ENCODE measurements around the gene MYBPC3. TPM values are rescaled to one million over a fixed set of nuclear protein-coding genes. Genes with fewer than 3 reads are reported as not detected.
A peak's percentile ranks its signal among the peaks of the same experiment; 100 is the strongest.

MYBPC3 gene
- total and polyA plus RNA-seq, 4 donors = 0.89 to 3.4 (median 1.0) TPM

DNA sequence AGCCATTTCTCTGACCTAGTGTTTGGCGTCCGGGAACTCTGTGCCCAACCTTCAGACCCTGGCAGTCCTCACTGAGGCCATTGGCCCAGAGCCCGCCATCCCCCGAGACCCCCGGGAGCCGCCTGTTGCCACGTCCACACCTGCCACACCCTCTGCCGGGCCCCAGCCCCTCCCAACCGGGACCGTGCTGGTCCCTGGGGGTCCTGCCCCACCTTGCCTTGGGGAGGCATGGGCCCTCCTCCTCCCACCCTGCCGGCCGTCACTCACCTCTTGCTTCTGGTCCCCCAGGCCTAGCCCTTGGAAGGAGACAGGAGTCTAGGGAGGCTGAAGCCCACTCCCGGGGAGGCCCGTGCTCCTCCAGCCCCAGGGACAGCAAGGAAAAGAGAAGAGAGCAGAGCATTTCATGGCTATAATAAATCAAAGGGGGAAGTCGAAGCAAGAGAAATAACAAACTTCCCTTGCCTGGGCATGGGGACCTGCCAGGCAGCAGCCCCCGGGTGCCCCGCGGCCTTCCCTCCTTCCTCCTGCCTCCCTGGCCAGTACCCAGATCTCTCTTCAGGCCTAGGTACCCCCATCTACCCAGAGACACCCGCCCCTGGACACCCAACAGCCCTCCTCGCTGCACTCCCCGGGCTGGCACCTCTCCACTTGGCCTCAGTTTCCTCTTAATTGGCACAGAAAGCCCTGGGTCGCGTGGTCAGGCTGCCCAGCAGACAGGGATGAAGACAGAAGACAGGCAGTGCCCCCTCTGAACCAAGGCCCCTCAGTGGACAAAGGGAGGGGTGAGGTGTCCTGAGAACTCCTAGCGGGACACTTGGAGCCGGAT, 42.9 kb upstream of the MYBPC3 start:
- H3K4me3 ChIP-seq = no peak overlapping the region
- no peak overlapping the region for H3K9ac ChIP-seq (ENCODE audit: insufficient read depth in 1 of 2, low read length in 2 of 2)
- no peaks in the 10 kb centered on the region for H3K36me3 ChIP-seq (ENCODE audit: control insufficient read depth in 4 of 4, insufficient read depth in 4 of 4, low read length in 4 of 4)
- DNase-seq (peak in 1 of 3 donors; percentile 8), ATAC-seq (ENCODE audit: insufficient read depth, low FRiP score) (no peak)
- H3K27ac ChIP-seq (ENCODE audit: low read depth in 1 of 2, low read length in 1 of 2) = peak overlapping the region; percentile 24 to 98
- TF ChIP-seq, protein P1, sequence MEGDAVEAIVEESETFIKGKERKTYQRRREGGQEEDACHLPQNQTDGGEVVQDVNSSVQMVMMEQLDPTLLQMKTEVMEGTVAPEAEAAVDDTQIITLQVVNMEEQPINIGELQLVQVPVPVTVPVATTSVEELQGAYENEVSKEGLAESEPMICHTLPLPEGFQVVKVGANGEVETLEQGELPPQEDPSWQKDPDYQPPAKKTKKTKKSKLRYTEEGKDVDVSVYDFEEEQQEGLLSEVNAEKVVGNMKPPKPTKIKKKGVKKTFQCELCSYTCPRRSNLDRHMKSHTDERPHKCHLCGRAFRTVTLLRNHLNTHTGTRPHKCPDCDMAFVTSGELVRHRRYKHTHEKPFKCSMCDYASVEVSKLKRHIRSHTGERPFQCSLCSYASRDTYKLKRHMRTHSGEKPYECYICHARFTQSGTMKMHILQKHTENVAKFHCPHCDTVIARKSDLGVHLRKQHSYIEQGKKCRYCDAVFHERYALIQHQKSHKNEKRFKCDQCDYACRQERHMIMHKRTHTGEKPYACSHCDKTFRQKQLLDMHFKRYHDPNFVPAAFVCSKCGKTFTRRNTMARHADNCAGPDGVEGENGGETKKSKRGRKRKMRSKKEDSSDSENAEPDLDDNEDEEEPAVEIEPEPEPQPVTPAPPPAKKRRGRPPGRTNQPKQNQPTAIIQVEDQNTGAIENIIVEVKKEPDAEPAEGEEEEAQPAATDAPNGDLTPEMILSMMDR (IDR thresholded peaks at IDR 0.05; ENCODE audit: control extremely low read depth, extremely low read depth) = no peak
- no peaks in the 10 kb centered on the region for H3K27me3 ChIP-seq (ENCODE audit: control insufficient read depth in 3 of 3, insufficient read depth in 3 of 3, low read length in 2 of 3)
- WGBS, 2 donors = 33 to 67% methylated on average over 25 of the region's 25 CpGs
- peaks cover 0 to 22% (median 8%) of the 10 kb centered on the region in 5 donors for H3K4me1 ChIP-seq (ENCODE audit: control insufficient read depth in 5 of 5, insufficient read depth in 5 of 5, low read length in 5 of 5)
- H3K9me3 ChIP-seq (ENCODE audit: control insufficient read depth in 4 of 4, insufficient read depth in 3 of 4, low read length in 3 of 4) = no peaks in the 10 kb centered on the region

DNA sequence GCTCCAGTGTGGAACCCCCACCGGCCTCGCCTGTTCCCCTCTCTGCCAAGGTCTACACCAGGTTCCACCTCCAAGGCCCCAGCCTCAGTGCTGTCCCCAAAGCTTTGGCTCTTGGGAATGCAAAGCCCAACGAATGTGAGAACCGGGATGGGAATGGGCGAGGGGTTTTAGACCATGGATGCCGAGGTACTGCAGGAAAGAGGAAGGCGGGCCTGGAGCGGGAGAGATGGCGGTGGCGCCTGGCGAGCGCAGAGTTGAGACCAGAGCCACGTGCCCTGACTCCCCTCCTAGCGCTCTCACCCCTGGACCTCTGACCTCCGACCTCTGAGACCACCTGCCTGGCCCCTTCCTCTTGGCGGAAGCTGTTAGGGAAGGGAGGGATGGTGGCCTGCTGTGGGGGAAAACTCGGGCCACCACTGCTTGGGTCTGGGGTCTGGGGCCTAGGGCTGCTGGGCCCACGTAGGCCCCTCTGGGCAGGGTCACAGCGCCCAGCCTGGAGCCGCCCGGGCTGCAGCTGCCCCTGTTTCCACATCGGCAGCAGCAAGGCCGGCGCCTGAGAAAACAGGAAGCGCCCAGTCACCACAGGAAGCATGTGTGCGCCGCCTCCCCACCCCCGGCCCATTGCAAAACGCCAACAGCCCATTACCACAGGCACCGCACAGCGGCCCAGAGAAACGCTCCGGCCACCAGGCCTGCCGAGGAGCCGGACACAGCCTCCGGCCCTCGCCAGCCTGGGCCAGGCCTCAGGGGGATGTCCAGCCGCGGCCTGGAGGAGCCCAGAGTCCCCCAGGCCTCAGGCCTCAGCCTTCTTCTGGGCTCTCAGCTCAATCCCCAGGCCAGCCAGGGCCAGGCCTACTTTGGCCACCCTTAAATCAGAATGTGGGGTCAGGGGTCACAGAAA, 42.1 kb upstream of the MYBPC3 start:
- H3K4me1 ChIP-seq (ENCODE audit: control insufficient read depth in 5 of 5, insufficient read depth in 5 of 5, low read length in 5 of 5) = peaks cover 0 to 17% (median 5%) of the 10 kb centered on the region in 5 donors
- TF ChIP-seq, protein P1 (IDR thresholded peaks at IDR 0.05; ENCODE audit: control extremely low read depth, extremely low read depth) = no peak
- 23 to 52% methylated on average over 37 to 39 of the region's 39 CpGs for WGBS, 2 donors
- DNase-seq (peak in 2 of 3 donors; percentile 29 to 54), ATAC-seq (ENCODE audit: insufficient read depth, low FRiP score) (peak; percentile 64)
- no peaks in the 10 kb centered on the region for H3K27me3 ChIP-seq (ENCODE audit: control insufficient read depth in 3 of 3, insufficient read depth in 3 of 3, low read length in 2 of 3)
- H3K36me3 ChIP-seq (ENCODE audit: control insufficient read depth in 4 of 4, insufficient read depth in 4 of 4, low read length in 4 of 4) = no peaks in the 10 kb centered on the region
- no peak overlapping the region for H3K9ac ChIP-seq (ENCODE audit: insufficient read depth in 1 of 2, low read length in 2 of 2)
- peak overlapping the region; percentile 36 to 98 for H3K27ac ChIP-seq (ENCODE audit: low read depth in 1 of 2, low read length in 1 of 2)
- no peak overlapping the region for H3K4me3 ChIP-seq
- H3K9me3 ChIP-seq (ENCODE audit: control insufficient read depth in 4 of 4, insufficient read depth in 3 of 4, low read length in 3 of 4) = no peaks in the 10 kb centered on the region

DNA sequence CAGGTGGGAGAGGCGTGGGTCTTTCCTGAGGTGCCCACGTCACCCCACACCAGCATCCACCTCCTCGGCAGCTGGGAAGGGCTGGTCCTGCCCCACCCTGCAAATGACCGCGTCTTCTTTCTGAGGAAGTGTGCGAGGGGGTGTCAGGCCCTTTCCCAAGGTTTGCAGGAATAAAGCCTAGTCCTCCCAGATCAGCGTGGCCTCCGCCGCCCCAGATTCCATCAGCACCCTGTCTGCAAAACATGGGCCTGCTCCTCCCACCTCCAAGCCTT, 41.5 kb upstream of the MYBPC3 start:
- DNase-seq = no peak
- no peaks in the 10 kb centered on the region for H3K9me3 ChIP-seq (ENCODE audit: control insufficient read depth in 4 of 4, insufficient read depth in 3 of 4, low read length in 3 of 4)
- H3K27me3 ChIP-seq (ENCODE audit: control insufficient read depth in 3 of 3, insufficient read depth in 3 of 3, low read length in 2 of 3) = no peaks in the 10 kb centered on the region
- WGBS, 2 donors = 44 to 72% methylated on average over 9 of the region's 9 CpGs
- H3K9ac ChIP-seq (ENCODE audit: insufficient read depth in 1 of 2, low read length in 2 of 2) = no peak overlapping the region
- peaks cover 0 to 17% (median 3%) of the 10 kb centered on the region in 5 donors for H3K4me1 ChIP-seq (ENCODE audit: control insufficient read depth in 5 of 5, insufficient read depth in 5 of 5, low read length in 5 of 5)
- no peaks in the 10 kb centered on the region for H3K36me3 ChIP-seq (ENCODE audit: control insufficient read depth in 4 of 4, insufficient read depth in 4 of 4, low read length in 4 of 4)
- peak overlapping the region; percentile 36 to 98 for H3K27ac ChIP-seq (ENCODE audit: low read depth in 1 of 2, low read length in 1 of 2)
- TF ChIP-seq, protein P1 (IDR thresholded peaks at IDR 0.05; ENCODE audit: control extremely low read depth, extremely low read depth) = no peak
- no peak overlapping the region for H3K4me3 ChIP-seq
- peak; percentile 16 for ATAC-seq (ENCODE audit: insufficient read depth, low FRiP score)
